Neural progenitor cell (in vitro differentiated cells): ENCODE data around the gene RNFT2. TPM values are rescaled to one million over a fixed set of nuclear protein-coding genes. Genes with fewer than 3 reads are reported as not detected.
A peak's percentile ranks its signal among the peaks of the same experiment; 100 is the strongest.

Experiments used
- DNase-seq: peaks from one replicate; pipeline ENCODE4 v3.0.0-alpha.2; 2016; ENCODE audit warnings: low spot score
- H2AFZ ChIP-seq: fragments of 200-600 bp; sonication (generic); replicated peaks from 2 replicates; pipeline ENCODE4 v1.6.1; 2016; ENCODE audit warnings: antibody characterized with exemption
- H3F3A ChIP-seq: fragments of 200-600 bp; sonication (generic); 2 replicates; pipeline ENCODE4 v1.6.1; 2016; ENCODE audit warnings: antibody characterized with exemption, low read depth
- H3K27ac ChIP-seq: fragments of 200-600 bp; sonication (generic); 2 replicates; pipeline ENCODE4 v1.5.1; 2016; ENCODE audit warnings: mild to moderate bottlenecking
- H3K27me3 ChIP-seq: fragments of 200-600 bp; sonication (generic); 2 replicates; pipeline ENCODE4 v1.6.1; 2016; ENCODE audit warnings: mild to moderate bottlenecking, moderate library complexity
- H3K36me3 ChIP-seq: fragments of 200-600 bp; sonication (generic); 2 replicates; pipeline ENCODE4 v1.5.1; 2016
- H3K4me1 ChIP-seq: fragments of 200-600 bp; sonication (generic); 2 replicates; pipeline ENCODE4 v1.6.1; 2016; ENCODE audit warnings: mixed run types
- H3K4me2 ChIP-seq: fragments of 200-600 bp; sonication (generic); 2 replicates; pipeline ENCODE4 v1.6.1; 2016
- H3K4me3 ChIP-seq: fragments of 200-600 bp; sonication (generic); 2 replicates; pipeline ENCODE4 v1.5.1; 2016
- H3K79me2 ChIP-seq: fragments of 200-600 bp; sonication (generic); 2 replicates; pipeline ENCODE4 v1.6.1; 2016; ENCODE audit warnings: low read depth
- H3K9ac ChIP-seq: fragments of 200-600 bp; sonication (generic); 2 replicates; pipeline ENCODE4 v1.6.1; 2016
- H3K9me3 ChIP-seq: fragments of 200-600 bp; sonication (generic); 2 replicates; pipeline ENCODE4 v1.5.1; 2016; ENCODE audit warnings: low read depth
- H4K20me1 ChIP-seq: fragments of 200-600 bp; sonication (generic); 2 replicates; pipeline ENCODE4 v1.6.1; 2016; ENCODE audit warnings: low read depth
- H3K27ac Mint-ChIP-seq: 3 replicates; pipeline ENCODE4 v1.8.0; 2021; ENCODE audit warnings: mixed read lengths
- H3K27me3 Mint-ChIP-seq: 2 replicates; pipeline ENCODE4 v1.8.0; 2022; ENCODE audit warnings: low read depth, mild to moderate bottlenecking, inconsistent platforms, moderate library complexity, mixed read lengths; ENCODE audit not compliant: insufficient read depth
- H3K36me3 Mint-ChIP-seq: 3 replicates; pipeline ENCODE4 v1.8.0; 2021; ENCODE audit warnings: mixed read lengths
- H3K4me1 Mint-ChIP-seq: 3 replicates; pipeline ENCODE4 v1.8.0; 2021; ENCODE audit warnings: mixed read lengths
- H3K4me3 Mint-ChIP-seq: 3 replicates; pipeline ENCODE4 v1.8.0; 2021; ENCODE audit warnings: mild to moderate bottlenecking, moderate library complexity, mixed read lengths
- H3K9me3 Mint-ChIP-seq: 3 replicates; pipeline ENCODE4 v1.8.0; 2020; ENCODE audit warnings: mixed read lengths
- EZH2 ChIP-seq: fragments of 200-600 bp; sonication (generic); IDR thresholded peaks from 2 replicates; pipeline ENCODE4 v1.6.1; 2017; ENCODE audit warnings: antibody characterized with exemption, mild to moderate bottlenecking, moderate library complexity
- EZH2phosphoT487 ChIP-seq: fragments of 200-600 bp; sonication (generic); IDR thresholded peaks from 2 replicates; pipeline ENCODE4 v1.6.1; 2017; ENCODE audit warnings: antibody characterized with exemption
- total RNA-seq: library from RNA; depleted of rRNA; stranded (reverse); fragments of >200 nt; gene quantifications from 2 replicates; pipeline ENCODE4 v1.2.3, GENCODE V29; 2015; ENCODE audit warnings: low replicate concordance
- TF ChIP-seq, protein P1 (sequence below): fragments of 200-600 bp; sonication (generic); IDR thresholded peaks from 2 replicates; pipeline ENCODE4 v1.5.1; 2017; ENCODE audit warnings: antibody characterized with exemption, mild to moderate bottlenecking

The RNFT2 gene
- total RNA-seq, 1 donor from 2014 or later: 26.9 TPM

DNA sequence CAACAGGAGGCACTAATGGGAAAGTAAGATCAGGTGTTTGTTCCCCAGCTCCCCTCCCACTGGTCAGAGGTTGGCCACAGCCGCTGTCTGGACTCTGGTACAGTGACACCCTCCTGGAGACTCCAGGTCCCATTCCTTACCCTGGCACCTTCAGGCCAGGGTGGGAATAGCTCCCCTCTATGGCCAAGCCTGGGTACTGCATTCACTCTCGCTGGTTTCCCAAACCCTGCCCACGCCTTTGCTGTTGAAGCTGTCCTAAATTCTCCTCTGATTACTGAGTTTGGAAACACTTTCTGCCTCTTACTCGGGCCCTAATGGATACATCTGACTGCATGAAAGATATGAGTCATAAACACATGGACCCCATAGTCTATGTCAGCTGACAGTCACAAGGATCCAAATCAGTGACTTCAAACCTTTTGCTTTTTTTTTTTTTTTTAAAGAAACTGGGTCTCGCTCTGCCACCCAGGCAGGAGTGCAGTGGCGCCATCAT, 125.2 kb downstream of the RNFT2 start:
- Histone ChIP-seq H3K79me2 (no peaks in the 10 kb centered on the region), H3K4me3 (no peak overlapping the region), H3K4me2 (no peak overlapping the region), H3K27ac (no peak overlapping the region), H3F3A (no peaks in the 10 kb centered on the region), H3K9me3 (no peaks in the 10 kb centered on the region), H3K4me1 (no peaks in the 10 kb centered on the region), H3K27me3 (no peaks in the 10 kb centered on the region), H3K9ac (no peak overlapping the region), H3K36me3 (no peaks in the 10 kb centered on the region), H4K20me1 (no peaks in the 10 kb centered on the region), H2AFZ (no peak overlapping the region)
- H3K4me3 Mint-ChIP-seq: no peak overlapping the region
- H3K36me3 Mint-ChIP-seq: no peaks in the 10 kb centered on the region
- H3K27me3 Mint-ChIP-seq: peaks cover 14% of the 10 kb centered on the region
- no peak overlapping the region for H3K27ac Mint-ChIP-seq
- H3K4me1 Mint-ChIP-seq: peaks cover 34% of the 10 kb centered on the region
- peak; percentile 55 for DNase-seq
- no peak for TF ChIP-seq EZH2
- TF ChIP-seq, protein P1, sequence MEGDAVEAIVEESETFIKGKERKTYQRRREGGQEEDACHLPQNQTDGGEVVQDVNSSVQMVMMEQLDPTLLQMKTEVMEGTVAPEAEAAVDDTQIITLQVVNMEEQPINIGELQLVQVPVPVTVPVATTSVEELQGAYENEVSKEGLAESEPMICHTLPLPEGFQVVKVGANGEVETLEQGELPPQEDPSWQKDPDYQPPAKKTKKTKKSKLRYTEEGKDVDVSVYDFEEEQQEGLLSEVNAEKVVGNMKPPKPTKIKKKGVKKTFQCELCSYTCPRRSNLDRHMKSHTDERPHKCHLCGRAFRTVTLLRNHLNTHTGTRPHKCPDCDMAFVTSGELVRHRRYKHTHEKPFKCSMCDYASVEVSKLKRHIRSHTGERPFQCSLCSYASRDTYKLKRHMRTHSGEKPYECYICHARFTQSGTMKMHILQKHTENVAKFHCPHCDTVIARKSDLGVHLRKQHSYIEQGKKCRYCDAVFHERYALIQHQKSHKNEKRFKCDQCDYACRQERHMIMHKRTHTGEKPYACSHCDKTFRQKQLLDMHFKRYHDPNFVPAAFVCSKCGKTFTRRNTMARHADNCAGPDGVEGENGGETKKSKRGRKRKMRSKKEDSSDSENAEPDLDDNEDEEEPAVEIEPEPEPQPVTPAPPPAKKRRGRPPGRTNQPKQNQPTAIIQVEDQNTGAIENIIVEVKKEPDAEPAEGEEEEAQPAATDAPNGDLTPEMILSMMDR: peak; percentile 78
- no peak for TF ChIP-seq EZH2phosphoT487
- no peaks in the 10 kb centered on the region for H3K9me3 Mint-ChIP-seq

DNA sequence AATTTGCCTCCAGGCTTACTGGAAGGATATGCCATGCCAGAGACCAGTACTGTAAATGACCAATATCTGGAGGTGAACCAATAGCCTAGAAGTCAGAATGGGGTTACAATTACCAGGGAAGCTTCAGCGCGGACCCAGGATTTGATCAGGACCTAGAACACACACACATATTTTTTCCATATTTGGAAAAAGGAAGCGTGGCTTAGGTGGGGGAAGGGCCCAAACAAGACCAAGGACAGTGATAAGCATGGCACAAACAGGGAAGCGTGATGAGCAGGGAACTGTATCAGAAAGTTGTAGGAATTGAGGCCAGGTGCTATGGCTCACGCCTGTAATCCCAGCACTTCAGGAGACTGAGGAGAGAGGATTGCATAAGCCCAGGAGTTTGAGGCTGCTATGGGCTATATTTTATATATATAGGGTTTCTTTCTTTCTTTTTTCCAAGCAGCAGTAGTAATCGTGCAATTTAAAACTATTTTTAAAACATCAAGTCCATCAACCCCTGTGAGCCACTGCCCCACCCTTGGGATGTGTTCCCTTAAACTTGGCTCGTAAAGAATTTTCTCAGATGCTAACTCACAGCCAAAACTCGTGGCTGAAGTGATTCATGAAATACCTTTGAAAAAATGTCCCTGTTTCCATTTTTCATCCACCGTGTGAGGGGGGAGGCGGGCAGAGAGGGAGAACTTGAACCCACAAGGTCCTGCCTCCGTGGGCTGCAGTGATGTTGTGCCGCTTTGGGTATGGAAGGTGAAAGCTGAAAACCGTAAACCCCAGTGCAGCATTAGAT, 126.5 kb downstream of the RNFT2 start:
- DNase-seq: no peak
- no peak overlapping the region for H3K27ac ChIP-seq
- no peak overlapping the region for H3K4me2 ChIP-seq
- no peaks in the 10 kb centered on the region for H3K27me3 ChIP-seq
- Mint-ChIP-seq H3K27me3 (peaks cover 12% of the 10 kb centered on the region), H3K4me1 (peaks cover 22% of the 10 kb centered on the region), H3K9me3 (no peaks in the 10 kb centered on the region), H3K4me3 (no peak overlapping the region), H3K36me3 (no peaks in the 10 kb centered on the region), H3K27ac (peak overlapping the region; percentile 57)
- no peak overlapping the region for H3K4me3 ChIP-seq
- H3K79me2 ChIP-seq: no peaks in the 10 kb centered on the region
- H3K36me3 ChIP-seq: no peaks in the 10 kb centered on the region
- H3K4me1 ChIP-seq: no peaks in the 10 kb centered on the region
- H2AFZ ChIP-seq: no peak overlapping the region
- H3K9me3 ChIP-seq: no peaks in the 10 kb centered on the region
- H3F3A ChIP-seq: no peaks in the 10 kb centered on the region
- H3K9ac ChIP-seq: no peak overlapping the region
- TF ChIP-seq, protein P1: no peak
- TF ChIP-seq EZH2: no peak
- H4K20me1 ChIP-seq: no peaks in the 10 kb centered on the region

DNA sequence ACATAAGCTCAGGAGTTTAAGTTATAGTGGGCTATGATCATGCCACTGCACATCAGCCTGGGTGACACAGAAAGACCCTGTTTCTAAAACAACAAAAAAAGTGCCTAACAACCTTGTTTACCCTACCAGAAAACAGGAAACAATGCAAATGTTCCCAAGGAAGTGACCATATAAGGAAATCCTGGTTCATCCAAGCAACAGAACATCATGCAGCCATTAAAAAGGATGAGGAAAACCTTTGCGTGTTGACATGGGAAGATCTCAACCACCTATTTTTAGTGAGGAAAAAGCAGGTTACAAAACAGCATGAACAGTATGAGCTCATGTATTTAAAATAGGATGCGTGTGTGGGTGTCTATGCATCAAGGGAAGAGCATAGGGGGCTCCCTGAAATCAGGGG, 129.4 kb downstream of the RNFT2 start:
- no peak overlapping the region for H3K27ac ChIP-seq
- H3K27me3 Mint-ChIP-seq: peaks cover 14% of the 10 kb centered on the region
- no peaks in the 10 kb centered on the region for H3K4me1 ChIP-seq
- H3K4me1 Mint-ChIP-seq: no peaks in the 10 kb centered on the region
- H3K79me2 ChIP-seq: no peaks in the 10 kb centered on the region
- no peaks in the 10 kb centered on the region for H3F3A ChIP-seq
- H3K36me3 Mint-ChIP-seq: no peaks in the 10 kb centered on the region
- no peaks in the 10 kb centered on the region for H3K9me3 ChIP-seq
- no peak overlapping the region for H3K4me3 Mint-ChIP-seq
- H2AFZ ChIP-seq: no peak overlapping the region
- H3K4me3 ChIP-seq: no peak overlapping the region
- H3K9ac ChIP-seq: no peak overlapping the region
- no peaks in the 10 kb centered on the region for H3K27me3 ChIP-seq
- TF ChIP-seq EZH2phosphoT487 (no peak), EZH2 (no peak)
- TF ChIP-seq, protein P1: no peak
- no peak overlapping the region for H3K4me2 ChIP-seq
- no peaks in the 10 kb centered on the region for H4K20me1 ChIP-seq
- H3K36me3 ChIP-seq: no peaks in the 10 kb centered on the region
- no peaks in the 10 kb centered on the region for H3K9me3 Mint-ChIP-seq
- H3K27ac Mint-ChIP-seq: no peak overlapping the region
- DNase-seq: no peak
